Adrenal gland (tissue), 12 donors: ENCODE data around the gene SOX2. TPM values are rescaled to one million over a fixed set of nuclear protein-coding genes. Genes with fewer than 3 reads are reported as not detected.
"Not testable (repeated sequence)": the region's sequence is repeated elsewhere in the genome, so short reads cannot be mapped to it uniquely, and the experiment has no call there.

Experiments
- DNase-seq, 7 donors: peaks; one replicate each; pipeline ENCODE4 v3.0.0-alpha.2; 2019 to 2020
- H3K27ac ChIP-seq, 5 donors: fragments of 200-600 bp; sonication (generic) in 4 of 5; 1 replicate in 3 of 5; 2 replicates in 2 of 5; pipeline versions ENCODE4 v1.5.1 to v1.8.0; 2016 to 2020; ENCODE audit warnings: mild to moderate bottlenecking in 1 of 5
- H3K27me3 ChIP-seq: fragments of 200-600 bp; 2 replicates; pipeline ENCODE4 v1.8.0; 2021
- H3K36me3 ChIP-seq, 2 donors: fragments of 200-600 bp; replicated peaks in 1 of 2; 1 replicate in 1 of 2; 2 replicates in 1 of 2; pipeline versions ENCODE4 v1.5.1 to v1.8.0; 2018 to 2022
- H3K4me1 ChIP-seq, 2 donors: fragments of 200-600 bp; replicated peaks in 1 of 2; 1 replicate in 1 of 2; 2 replicates in 1 of 2; pipeline versions ENCODE4 v1.5.1 to v1.8.0; 2018 to 2021
- H3K4me3 ChIP-seq, 4 donors: fragments of 200-600 bp; sonication (generic) in 3 of 4; one replicate each; pipeline ENCODE4 v1.5.1; 2016 to 2018
- H3K9me3 ChIP-seq, 3 donors: fragments of 200-600 bp; sonication (generic) in 1 of 3; replicated peaks in 1 of 3; 1 replicate in 2 of 3; 2 replicates in 1 of 3; pipeline versions ENCODE4 v1.5.1 to v1.8.0; 2016 to 2021
- CTCF ChIP-seq, 6 experiments: fragments of 450-650 bp in 4 of 6; fragments of 200-600 bp in 2 of 6; sonication (generic) in 1 of 6; IDR thresholded peaks; 1 replicate in 5 of 6; 2 replicates in 1 of 6; pipeline versions ENCODE4 v1.5.1 to v1.8.0; 2016 to 2021; ENCODE audit warnings: antibody characterized with exemption in 6 of 6, mild to moderate bottlenecking in 2 of 6, moderate library complexity in 1 of 6
- POLR2A ChIP-seq, 2 donors: fragments of 450-650 bp; IDR thresholded peaks; one replicate each; pipeline ENCODE4 v1.6.1; 2017; ENCODE audit warnings: antibody characterized with exemption in 2 of 2, mild to moderate bottlenecking in 2 of 2, moderate library complexity in 1 of 2
- WGBS, 4 donors: extraction: QIAGEN DNeasy Blood & Tissue Kit in 2 of 4; methylation state at CpG; one replicate each; pipeline versions ENCODE4 v1.1.5 to v1.1.7; 2013 to 2017; 5-methylcytosine and 5-hydroxymethylcytosine counted together
- intact Hi-C, 2 donors: fragments of 100-400 bp; cut with DNase I; formaldehyde crosslinking; loops; one replicate each; pipeline versions ENCODE4 v1.14.1 to v1.15.0; 2022 to 2023
- polyA plus RNA-seq, 3 donors: library from polyadenylated mRNA; stranded (reverse); fragments of 200-250 nt in 2 of 3; fragments of 350-450 nt in 1 of 3; fragmentation: Illumina TruSeq in 1 of 3; extraction: RNeasy Lipid Tissue Mini Kit (QIAGEN cat#74804) in 1 of 3; gene quantifications; one replicate each; pipeline ENCODE4 v1.2.3, GENCODE V29; 2013 to 2014
- small RNA-seq, 2 donors: library from RNA; depleted of rRNA; stranded (forward); fragments of <200 nt; gene quantifications; one replicate each; pipeline ENCODE3, GENCODE V24; 2016
- total RNA-seq, 9 donors: library from RNA; depleted of rRNA in 4 of 9; stranded (reverse); fragments of >200 nt in 4 of 9; fragments of 120-200 nt in 1 of 9; fragmentation: NEBNext Ultra II Directional in 1 of 9; extraction: Animal tissue kit (Norgen Biotek cat#: 25700) in 1 of 9; gene quantifications; one replicate each; pipeline versions ENCODE4 v1.1.0 to v1.2.4, GENCODE V29; 2013 to 2023
- donor health status: healthy with polysubstance abuse.
- donor health status: Bipolar disorder and iron deficiency.
- donor health status: DM: yes; HTN: yes; CAD: no.
- donor health status: DM: no; HTN: no; CAD: no.
- donor health status: DM: no; HTN: no; CAD: no.
- donor health status: DM: yes; HTN: yes; CAD: no.

SOX2 gene
- total and polyA plus RNA-seq, 12 donors, result 0.18 to 1.2 (median 0.54) TPM; not detected in 3

- WGBS, 4 donors, result 42 to 53% (median 47%) methylated on average over 3 of the region's 3 CpGs
- no peak overlapping the region for H3K4me3 ChIP-seq
- no peak for TF ChIP-seq CTCF (IDR thresholded peaks at IDR 0.05)
- TF ChIP-seq POLR2A (IDR thresholded peaks at IDR 0.05), result no peak
- H3K9me3 ChIP-seq, result no peaks in the 10 kb centered on the region
- intact Hi-C loops, result no loop called here
- DNase-seq, result no peak
- H3K36me3 ChIP-seq, result no peaks in the 10 kb centered on the region
- no peaks in the 10 kb centered on the region for H3K4me1 ChIP-seq
- H3K27ac ChIP-seq, result no peak overlapping the region
- H3K27me3 ChIP-seq, result peaks cover 15% of the 10 kb centered on the region
These were observed 45.0 kb downstream of the SOX2 start for GRCh38 chr3:181756645-181757297.

GRCh38 chr3:181757694-181758306, 46.1 kb downstream of the SOX2 start:
- H3K36me3 ChIP-seq, result no peaks in the 10 kb centered on the region
- 24 to 35% (median 29%) methylated on average over 3 of the region's 3 CpGs for WGBS, 4 donors
- TF ChIP-seq CTCF (IDR thresholded peaks at IDR 0.05) (no peak), POLR2A (IDR thresholded peaks at IDR 0.05) (no peak)
- H3K27me3 ChIP-seq, result peaks cover 15% of the 10 kb centered on the region
- no peaks in the 10 kb centered on the region for H3K9me3 ChIP-seq
- H3K4me3 ChIP-seq, result no peak overlapping the region
- no peaks in the 10 kb centered on the region for H3K4me1 ChIP-seq
- intact Hi-C loops, result no loop called here
- H3K27ac ChIP-seq, result no peak overlapping the region
- no peak for DNase-seq

- H3K4me3 ChIP-seq, result no peak overlapping the region
- DNase-seq, result no peak
- no peaks in the 10 kb centered on the region for H3K36me3 ChIP-seq
- no peak for TF ChIP-seq POLR2A (IDR thresholded peaks at IDR 0.05)
- TF ChIP-seq CTCF (IDR thresholded peaks at IDR 0.05), result no peak
- intact Hi-C loops, result no loop called here
- H3K9me3 ChIP-seq, result no peaks in the 10 kb centered on the region
- H3K27ac ChIP-seq, result no peak overlapping the region
- no peaks in the 10 kb centered on the region for H3K27me3 ChIP-seq
- H3K4me1 ChIP-seq, result no peaks in the 10 kb centered on the region
- 85 to 90% (median 88%) methylated on average over 6 of the region's 6 CpGs for WGBS, 4 donors
These were observed 50.2 kb downstream of the SOX2 start for GRCh38 chr3:181761906-181762305.

- H3K27ac ChIP-seq, intact Hi-C loops, H3K9me3 ChIP-seq, H3K4me3 ChIP-seq, DNase-seq, H3K4me1 ChIP-seq, H3K27me3 ChIP-seq, H3K36me3 ChIP-seq: not testable (repeated sequence)
- 95 to 99% (median 96%) methylated on average over 5 of the region's 5 CpGs for WGBS, 4 donors
These were observed 52.3 kb downstream of the SOX2 start for GRCh38 chr3:181764033-181764432.

Small RNA genes within 50 kb of the gene (small RNA-seq; reads per million reads assigned to genes)
- gene RF01954, result 0 reads per million in 2 donors
